Fibroblast of villous mesenchyme (primary cell): Measurements from ENCODE around the gene USP13. TPM values are rescaled to one million over a fixed set of nuclear protein-coding genes. Genes with fewer than 3 reads are reported as not detected.
"Not testable (repeated sequence)": the region's sequence is repeated elsewhere in the genome, so short reads cannot be mapped to it uniquely, and the experiment has no call there.

Experiments
- DNase-seq: peaks from one replicate; pipeline ENCODE4 v3.0.0-alpha.2; 2010; ENCODE audit warnings: low read depth
- H3K4me3 ChIP-seq: 2 replicates; pipeline ENCODE4 v1.5.1; 2011; ENCODE audit warnings: low read depth, mild to moderate bottlenecking, low read length
- CTCF ChIP-seq: IDR thresholded peaks from 2 replicates; pipeline ENCODE4 v1.5.1; 2012; ENCODE audit warnings: low read depth, mild to moderate bottlenecking, low read length; ENCODE audit not compliant: insufficient read depth
- total RNA-seq: library from RNA; depleted of rRNA; stranded (reverse); fragments of >200 nt; gene quantifications from 2 replicates; pipeline ENCODE4 v1.2.3, GENCODE V29; 2012

Gene USP13
- total RNA-seq, 1 donor, result 7.8 TPM

- DNase-seq, result no peak
- no peak for TF ChIP-seq CTCF
- H3K4me3 ChIP-seq, result no peak overlapping the region
These were observed 21.9 kb upstream of the USP13 start for GRCh38 chr3:179630753-179631451.

DNA sequence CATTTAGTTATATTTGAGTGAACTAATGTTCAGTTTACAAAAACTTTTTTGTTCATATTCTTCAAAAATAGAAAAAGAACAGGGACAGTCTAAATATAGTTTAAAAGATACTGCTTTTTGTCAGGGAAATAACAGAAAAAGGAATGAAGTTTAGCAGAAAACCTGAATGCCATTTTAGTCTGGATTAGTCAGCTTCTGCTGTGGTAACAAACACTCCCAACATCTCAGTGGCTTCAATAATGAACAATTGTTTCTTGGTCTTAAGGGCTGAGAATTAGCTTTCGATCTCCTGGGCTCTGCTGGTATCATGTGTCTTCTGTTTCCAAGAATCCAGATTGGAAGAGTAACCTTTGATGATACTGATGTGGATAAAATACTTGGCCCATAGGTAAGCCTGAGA lies 12.4 kb upstream of the USP13 start:
- H3K4me3 ChIP-seq, result no peak overlapping the region
- TF ChIP-seq CTCF, result no peak
- DNase-seq, result no peak

GRCh38 chr3:179642871-179643270 lies 10.0 kb upstream of the USP13 start:
- no peak for DNase-seq
- H3K4me3 ChIP-seq, result no peak overlapping the region

DNA sequence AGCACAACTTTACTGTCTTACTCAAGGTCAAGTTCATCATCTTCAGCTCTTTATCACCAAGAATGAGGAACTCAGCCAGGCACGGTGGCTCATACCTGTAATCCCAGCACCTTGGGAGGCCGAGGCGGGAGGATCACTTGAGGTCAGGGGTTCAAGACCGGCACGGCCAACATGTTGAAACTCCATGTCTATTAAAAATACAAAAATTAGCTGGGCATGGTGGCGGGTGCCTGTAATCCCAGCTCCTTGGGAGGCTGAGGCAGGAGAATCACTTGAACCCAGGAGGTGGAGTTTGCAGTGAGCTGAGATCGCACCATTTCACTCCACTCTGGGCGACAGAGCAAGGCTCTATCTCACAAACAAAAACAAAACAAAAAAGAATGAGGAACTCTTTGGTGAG lies 9.0 kb upstream of the USP13 start:
- H3K4me3 ChIP-seq, DNase-seq: not testable (repeated sequence)

More at GRCh38 chr3:179642871-179643270, 10.0 kb upstream of the USP13 start:
- no peak for TF ChIP-seq CTCF

DNA sequence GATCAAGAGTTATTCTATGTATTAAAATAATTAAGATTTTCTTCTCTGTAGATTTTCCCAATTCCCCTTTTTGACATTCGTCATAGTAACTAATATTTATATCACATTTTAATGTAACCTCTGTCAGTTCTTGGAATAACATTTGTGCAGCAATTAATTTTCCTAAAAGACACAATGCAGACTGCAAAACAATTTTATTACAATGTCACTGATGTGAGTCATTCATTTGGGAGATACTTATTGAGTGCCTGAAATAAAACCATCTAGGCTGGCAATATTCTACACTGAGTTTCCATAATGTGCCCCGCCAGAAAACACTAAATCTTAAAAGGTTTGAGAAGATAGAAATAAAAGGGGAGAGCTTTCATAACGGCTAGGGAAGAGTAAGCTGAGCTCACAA lies 6.7 kb upstream of the USP13 start:
- DNase-seq, result no peak
- H3K4me3 ChIP-seq, result no peak overlapping the region
- TF ChIP-seq CTCF, result no peak

DNA sequence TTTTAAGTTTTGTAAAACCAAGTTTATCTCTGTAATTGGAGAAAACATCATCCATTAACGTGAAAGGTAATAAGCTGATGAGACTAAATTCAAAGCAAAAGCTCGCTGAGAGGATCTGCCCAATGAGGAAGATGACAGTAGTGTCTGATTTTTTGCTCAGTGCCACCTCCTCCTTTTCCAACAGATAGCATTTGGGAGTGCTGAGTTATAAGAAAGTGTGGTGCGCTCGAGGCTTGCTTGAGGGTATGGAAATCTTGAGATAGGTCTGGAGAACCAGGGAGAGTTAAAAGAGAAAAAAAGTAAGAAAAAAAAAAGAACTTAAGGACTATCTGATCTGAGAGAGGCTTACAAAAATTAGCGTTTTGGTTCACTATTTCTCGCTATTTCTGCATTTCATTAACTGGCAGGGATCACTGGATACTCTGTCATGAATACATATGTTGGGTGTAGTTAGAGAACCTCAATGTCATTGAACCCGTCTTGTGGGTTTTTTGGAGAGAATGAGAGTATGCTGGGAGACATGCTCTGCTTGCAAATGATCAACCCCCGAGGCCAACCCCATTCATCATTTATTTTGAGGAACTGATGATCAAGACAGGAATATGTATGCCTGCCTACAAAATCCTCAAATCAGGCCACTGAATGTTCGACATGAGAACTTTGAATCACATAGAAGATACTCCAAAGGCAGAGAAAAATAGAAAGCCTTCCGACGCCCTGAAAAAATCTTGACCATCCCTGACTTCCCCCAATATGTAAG lies 973 bp upstream of the USP13 start:
- H3K4me3 ChIP-seq, result peak overlapping the region; percentile 89
- no peak for TF ChIP-seq CTCF
- DNase-seq, result no peak

DNA sequence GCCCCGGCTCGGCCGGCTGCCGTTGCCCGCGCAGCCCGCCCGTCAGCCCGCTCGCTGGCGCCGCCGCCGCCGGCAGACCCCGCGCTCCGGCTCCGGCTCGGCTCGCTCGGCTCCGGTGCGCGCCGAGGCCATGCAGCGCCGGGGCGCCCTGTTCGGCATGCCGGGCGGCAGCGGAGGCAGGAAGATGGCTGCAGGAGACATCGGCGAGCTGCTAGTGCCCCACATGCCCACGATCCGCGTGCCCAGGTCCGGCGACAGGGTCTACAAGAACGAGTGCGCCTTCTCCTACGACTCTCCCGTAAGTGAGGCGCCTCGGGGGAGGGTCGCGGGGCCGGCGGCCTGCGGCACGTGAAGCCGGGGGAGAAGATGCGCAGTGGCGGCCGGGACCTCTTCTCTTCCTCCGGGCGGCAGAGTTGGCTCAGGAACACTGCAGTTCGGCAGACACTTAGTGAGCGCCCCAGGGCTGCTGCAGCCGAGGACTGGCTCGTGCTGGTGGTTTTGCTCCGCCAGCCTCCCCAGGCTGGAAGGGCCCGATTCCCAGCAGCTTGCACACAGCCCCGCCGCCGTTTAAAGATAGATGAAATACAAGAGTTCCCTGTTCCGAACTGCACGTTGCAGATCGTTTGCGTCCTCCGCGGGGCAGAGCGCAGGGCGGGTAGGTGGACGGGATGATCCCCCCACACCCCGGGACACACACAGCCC lies 407 bp downstream of the USP13 start:
- H3K4me3 ChIP-seq, result peak overlapping the region; percentile 89
- DNase-seq, result peak; percentile 86
- TF ChIP-seq CTCF, result peak; percentile 2
